ENCODE measurements around the gene GOLGA6L10. TPM values are rescaled to one million over a fixed set of nuclear protein-coding genes. Genes with fewer than 3 reads are reported as not detected.

The GOLGA6L10 gene
- polyA plus RNA-seq, 4 donors = 0.67 to 5.7 (median 1.4) TPM

GRCh38 chr15:82292271-82292670 lies 57.0 kb downstream of the GOLGA6L10 start:
- 76 to 83% (median 81%) methylated on average over 5 of the region's 5 CpGs for WGBS, 3 donors
- DNase-seq (no peak), FAIRE-seq (no peak)
- Histone ChIP-seq H3K27ac (ENCODE audit: low read depth in 1 of 3, low read length in 2 of 3) (no peak overlapping the region), H3K9me3 (ENCODE audit: control insufficient read depth in 2 of 2, insufficient read depth in 1 of 2, low read depth in 1 of 2, low read length in 1 of 2) (no peaks in the 10 kb centered on the region), H3K27me3 (ENCODE audit: control insufficient read depth in 3 of 3, insufficient read depth in 3 of 3, low read length in 3 of 3) (no peaks in the 10 kb centered on the region), H3K36me3 (ENCODE audit: control insufficient read depth in 3 of 3, insufficient read depth in 2 of 3, low read depth in 1 of 3, low read length in 3 of 3) (no peaks in the 10 kb centered on the region), H3K4me3 (ENCODE audit: low read depth in 1 of 3, low read length in 3 of 3) (no peak overlapping the region), H3K4me1 (ENCODE audit: control insufficient read depth in 3 of 3, insufficient read depth in 2 of 3, low read depth in 1 of 3, low read length in 2 of 3) (no peaks in the 10 kb centered on the region)

Other genes starting within 250 kb of the GOLGA6L10 start
- gene EFL1, start 86.7 kb downstream of the GOLGA6L10 start, polyA plus RNA-seq = 10 to 100 TPM; 11.6 to 25.2 (median 13.4) TPM
- gene SAXO2, start 86.7 kb downstream of the GOLGA6L10 start, polyA plus RNA-seq = 1 to 10 TPM in 2 of 4 donors, under 1 TPM in 1, not detected in 1; 0.37 to 5.1 (median 1.5) TPM
- 1 to 10 TPM; 2.2 to 8.1 (median 3.6) TPM for gene GOLGA6L9, start 80.3 kb upstream of the GOLGA6L10 start, polyA plus RNA-seq
- 1,000 to 10,000 TPM; 1,800 to 5,833 (median 3,556) TPM for gene RPS17, start 191.0 kb upstream of the GOLGA6L10 start, polyA plus RNA-seq